Neural progenitor cell (in vitro differentiated cells): ENCODE results near the gene COPS8. TPM values are rescaled to one million over a fixed set of nuclear protein-coding genes. Genes with fewer than 3 reads are reported as not detected.

Experiments
- DNase-seq: peaks from one replicate; pipeline ENCODE4 v3.0.0-alpha.2; 2016; ENCODE audit warnings: low spot score
- H2AFZ ChIP-seq: fragments of 200-600 bp; sonication (generic); replicated peaks from 2 replicates; pipeline ENCODE4 v1.6.1; 2016; ENCODE audit warnings: antibody characterized with exemption
- H3F3A ChIP-seq: fragments of 200-600 bp; sonication (generic); 2 replicates; pipeline ENCODE4 v1.6.1; 2016; ENCODE audit warnings: antibody characterized with exemption, low read depth
- H3K27ac ChIP-seq: fragments of 200-600 bp; sonication (generic); 2 replicates; pipeline ENCODE4 v1.5.1; 2016; ENCODE audit warnings: mild to moderate bottlenecking
- H3K27me3 ChIP-seq: fragments of 200-600 bp; sonication (generic); 2 replicates; pipeline ENCODE4 v1.6.1; 2016; ENCODE audit warnings: mild to moderate bottlenecking, moderate library complexity
- H3K36me3 ChIP-seq: fragments of 200-600 bp; sonication (generic); 2 replicates; pipeline ENCODE4 v1.5.1; 2016
- H3K4me1 ChIP-seq: fragments of 200-600 bp; sonication (generic); 2 replicates; pipeline ENCODE4 v1.6.1; 2016; ENCODE audit warnings: mixed run types
- H3K4me2 ChIP-seq: fragments of 200-600 bp; sonication (generic); 2 replicates; pipeline ENCODE4 v1.6.1; 2016
- H3K4me3 ChIP-seq: fragments of 200-600 bp; sonication (generic); 2 replicates; pipeline ENCODE4 v1.5.1; 2016
- H3K79me2 ChIP-seq: fragments of 200-600 bp; sonication (generic); 2 replicates; pipeline ENCODE4 v1.6.1; 2016; ENCODE audit warnings: low read depth
- H3K9ac ChIP-seq: fragments of 200-600 bp; sonication (generic); 2 replicates; pipeline ENCODE4 v1.6.1; 2016
- H3K9me3 ChIP-seq: fragments of 200-600 bp; sonication (generic); 2 replicates; pipeline ENCODE4 v1.5.1; 2016; ENCODE audit warnings: low read depth
- H4K20me1 ChIP-seq: fragments of 200-600 bp; sonication (generic); 2 replicates; pipeline ENCODE4 v1.6.1; 2016; ENCODE audit warnings: low read depth
- H3K27ac Mint-ChIP-seq: 3 replicates; pipeline ENCODE4 v1.8.0; 2021; ENCODE audit warnings: mixed read lengths
- H3K27me3 Mint-ChIP-seq: 2 replicates; pipeline ENCODE4 v1.8.0; 2022; ENCODE audit warnings: low read depth, mild to moderate bottlenecking, inconsistent platforms, moderate library complexity, mixed read lengths; ENCODE audit not compliant: insufficient read depth
- H3K36me3 Mint-ChIP-seq: 3 replicates; pipeline ENCODE4 v1.8.0; 2021; ENCODE audit warnings: mixed read lengths
- H3K4me1 Mint-ChIP-seq: 3 replicates; pipeline ENCODE4 v1.8.0; 2021; ENCODE audit warnings: mixed read lengths
- H3K4me3 Mint-ChIP-seq: 3 replicates; pipeline ENCODE4 v1.8.0; 2021; ENCODE audit warnings: mild to moderate bottlenecking, moderate library complexity, mixed read lengths
- H3K9me3 Mint-ChIP-seq: 3 replicates; pipeline ENCODE4 v1.8.0; 2020; ENCODE audit warnings: mixed read lengths
- CTCF ChIP-seq: fragments of 200-600 bp; sonication (generic); IDR thresholded peaks from 2 replicates; pipeline ENCODE4 v1.5.1; 2017; ENCODE audit warnings: antibody characterized with exemption, mild to moderate bottlenecking
- EZH2 ChIP-seq: fragments of 200-600 bp; sonication (generic); IDR thresholded peaks from 2 replicates; pipeline ENCODE4 v1.6.1; 2017; ENCODE audit warnings: antibody characterized with exemption, mild to moderate bottlenecking, moderate library complexity
- EZH2phosphoT487 ChIP-seq: fragments of 200-600 bp; sonication (generic); IDR thresholded peaks from 2 replicates; pipeline ENCODE4 v1.6.1; 2017; ENCODE audit warnings: antibody characterized with exemption
- total RNA-seq: library from RNA; depleted of rRNA; stranded (reverse); fragments of >200 nt; gene quantifications from 2 replicates; pipeline ENCODE4 v1.2.3, GENCODE V29; 2015; ENCODE audit warnings: low replicate concordance

The COPS8 gene
- total RNA-seq, 1 donor from 2014 or later, result 267 TPM

- Histone ChIP-seq H2AFZ (no peak overlapping the region), H3K9ac (no peak overlapping the region), H3K9me3 (no peaks in the 10 kb centered on the region), H3K36me3 (no peaks in the 10 kb centered on the region), H3K27me3 (no peaks in the 10 kb centered on the region), H3F3A (no peaks in the 10 kb centered on the region), H3K79me2 (no peaks in the 10 kb centered on the region), H3K4me2 (no peak overlapping the region), H4K20me1 (no peaks in the 10 kb centered on the region), H3K4me3 (no peak overlapping the region), H3K4me1 (no peaks in the 10 kb centered on the region), H3K27ac (no peak overlapping the region)
- TF ChIP-seq CTCF, result no peak
- no peak for TF ChIP-seq EZH2phosphoT487
- no peak for TF ChIP-seq EZH2
- Mint-ChIP-seq H3K27ac (no peak overlapping the region), H3K27me3 (no peaks in the 10 kb centered on the region), H3K36me3 (no peaks in the 10 kb centered on the region), H3K9me3 (no peaks in the 10 kb centered on the region), H3K4me3 (no peak overlapping the region), H3K4me1 (no peaks in the 10 kb centered on the region)
- no peak for DNase-seq
These were observed 12.1 kb upstream of the COPS8 start for GRCh38 chr2:237073552-237073951.

DNA sequence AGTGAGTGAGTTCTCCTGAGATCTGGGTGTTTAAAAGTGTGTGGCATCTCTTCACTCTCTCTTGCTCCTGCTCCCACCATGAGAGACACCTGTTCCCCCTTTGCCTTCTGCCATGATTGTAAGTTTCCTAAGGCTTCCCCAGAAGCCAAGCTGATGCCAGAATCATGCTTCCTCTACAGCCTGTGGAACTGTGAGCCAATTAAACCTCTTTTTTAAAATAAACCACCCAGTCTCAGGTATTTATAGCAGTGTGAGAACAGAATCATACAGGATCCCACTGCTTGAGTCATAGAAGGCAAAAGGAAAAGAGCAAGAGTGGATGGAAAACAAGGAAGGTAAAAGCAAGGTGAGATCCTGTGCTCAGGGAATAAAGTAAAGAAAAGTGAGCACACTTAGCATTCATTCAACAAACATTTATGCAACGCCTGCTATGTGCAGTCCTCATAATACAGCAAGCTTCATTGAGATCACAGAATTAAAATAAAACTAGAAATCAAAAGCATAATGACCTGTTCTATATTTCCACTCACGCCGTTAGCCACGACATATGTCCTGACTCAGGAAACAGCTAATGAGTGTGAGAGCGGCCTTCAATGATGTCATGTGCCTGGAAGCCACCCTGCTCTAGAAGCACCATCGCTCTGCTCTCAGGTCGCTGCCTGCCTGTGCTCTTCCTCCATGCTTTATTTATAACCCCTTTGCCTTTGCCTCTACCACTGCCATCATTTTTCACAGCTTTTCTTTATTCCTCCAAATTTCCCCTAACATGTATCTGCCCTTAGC lies 11.3 kb upstream of the COPS8 start:
- H3K36me3 ChIP-seq, result no peaks in the 10 kb centered on the region
- no peak overlapping the region for H3K4me3 ChIP-seq
- no peak overlapping the region for H2AFZ ChIP-seq
- H3K27ac ChIP-seq, result no peak overlapping the region
- TF ChIP-seq EZH2phosphoT487 (no peak), CTCF (no peak), EZH2 (no peak)
- Mint-ChIP-seq H3K9me3 (no peaks in the 10 kb centered on the region), H3K27me3 (no peaks in the 10 kb centered on the region), H3K4me3 (no peak overlapping the region), H3K4me1 (no peaks in the 10 kb centered on the region), H3K27ac (no peak overlapping the region), H3K36me3 (no peaks in the 10 kb centered on the region)
- H3K4me1 ChIP-seq, result no peaks in the 10 kb centered on the region
- H4K20me1 ChIP-seq, result no peaks in the 10 kb centered on the region
- no peak overlapping the region for H3K4me2 ChIP-seq
- H3F3A ChIP-seq, result no peaks in the 10 kb centered on the region
- DNase-seq, result no peak
- no peaks in the 10 kb centered on the region for H3K79me2 ChIP-seq
- H3K9me3 ChIP-seq, result no peaks in the 10 kb centered on the region
- no peak overlapping the region for H3K9ac ChIP-seq
- no peaks in the 10 kb centered on the region for H3K27me3 ChIP-seq

- H3K27ac ChIP-seq, result no peak overlapping the region
- TF ChIP-seq EZH2phosphoT487, result no peak
- no peak for TF ChIP-seq CTCF
- TF ChIP-seq EZH2, result no peak
- no peaks in the 10 kb centered on the region for H3K36me3 Mint-ChIP-seq
- H3K27ac Mint-ChIP-seq, result no peak overlapping the region
- H3K4me2 ChIP-seq, result no peak overlapping the region
- H3F3A ChIP-seq, result no peaks in the 10 kb centered on the region
- no peaks in the 10 kb centered on the region for H3K27me3 ChIP-seq
- no peaks in the 10 kb centered on the region for H3K9me3 ChIP-seq
- no peaks in the 10 kb centered on the region for H3K36me3 ChIP-seq
- no peaks in the 10 kb centered on the region for H3K9me3 Mint-ChIP-seq
- DNase-seq, result no peak
- no peak overlapping the region for H3K4me3 Mint-ChIP-seq
- H3K9ac ChIP-seq, result no peak overlapping the region
- no peak overlapping the region for H2AFZ ChIP-seq
- no peaks in the 10 kb centered on the region for H3K4me1 ChIP-seq
- no peaks in the 10 kb centered on the region for H3K27me3 Mint-ChIP-seq
- no peaks in the 10 kb centered on the region for H3K4me1 Mint-ChIP-seq
- no peak overlapping the region for H3K4me3 ChIP-seq
- H4K20me1 ChIP-seq, result no peaks in the 10 kb centered on the region
- H3K79me2 ChIP-seq, result no peaks in the 10 kb centered on the region
These were observed 9.7 kb upstream of the COPS8 start for GRCh38 chr2:237075749-237076599.
